Erythroblast (primary cell): Measurements from ENCODE around the gene HLA-DQB1.

Experiments
- GATA1 ChIP-seq: IDR thresholded peaks from 2 replicates; pipeline ENCODE4 v1.6.1; 2011; ENCODE audit warnings: low read depth, mild to moderate bottlenecking, control low read depth, low read length, moderate library complexity
- POLR2A ChIP-seq: IDR thresholded peaks from 2 replicates; pipeline ENCODE4 v1.6.1; 2011; ENCODE audit warnings: mild to moderate bottlenecking, low read length

DNA sequence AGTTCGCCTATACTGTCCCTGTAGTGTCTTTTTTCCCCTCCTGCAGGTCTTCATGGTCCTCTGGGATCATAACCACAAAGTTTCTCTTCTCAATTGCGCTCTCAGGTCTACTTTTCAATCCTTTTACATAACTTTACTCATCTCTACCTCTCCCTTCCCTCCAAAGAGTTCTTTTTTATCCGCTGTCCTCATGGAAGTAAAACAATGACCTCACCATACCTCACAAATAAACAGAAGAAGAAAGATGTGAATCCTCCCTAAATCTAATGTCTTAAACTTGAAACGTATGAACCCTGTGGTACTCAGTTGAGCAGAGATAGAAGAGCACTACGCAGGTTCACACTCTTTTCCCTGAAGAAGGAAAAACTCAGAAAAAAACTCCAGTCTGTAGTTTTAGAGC, 41.3 kb downstream of the HLA-DQB1 start:
- TF ChIP-seq POLR2A (no peak), GATA1 (no peak)
